GM12875 (cell line): ENCODE measurements around the gene CAPN13.

ENCODE experiments used
- H3K4me3 ChIP-seq: one replicate; pipeline ENCODE4 v1.5.1; 2011; ENCODE audit warnings: low read depth, low read length, control low read depth
- TF ChIP-seq, protein P1 (sequence below): IDR thresholded peaks from 2 replicates; pipeline ENCODE4 v1.5.1; 2011; ENCODE audit warnings: low read depth, mild to moderate bottlenecking, control low read depth, inconsistent platforms, low read length, moderate library complexity, borderline replicate concordance; ENCODE audit not compliant: insufficient read depth

Gene CAPN13

DNA sequence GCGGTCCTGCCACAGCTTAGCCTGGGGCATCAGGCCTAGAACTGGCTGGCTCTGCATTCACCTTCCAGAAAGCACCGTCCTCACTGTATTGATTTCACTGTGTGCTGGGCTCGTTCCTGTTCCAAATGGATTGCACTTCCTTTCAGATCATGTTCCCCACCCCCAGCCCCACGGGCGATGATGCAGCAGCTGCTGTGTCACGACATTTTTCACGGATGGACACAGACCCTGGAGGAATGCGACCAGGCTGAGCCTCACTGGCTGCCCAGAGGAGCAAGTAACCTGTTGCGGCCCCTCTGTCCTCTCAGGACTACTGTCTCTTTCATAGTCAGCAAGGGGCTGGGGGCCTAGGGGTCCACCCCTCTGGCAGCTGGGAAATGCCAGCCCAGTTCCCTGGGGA lies 50.3 kb downstream of the CAPN13 start:
- TF ChIP-seq, protein P1, sequence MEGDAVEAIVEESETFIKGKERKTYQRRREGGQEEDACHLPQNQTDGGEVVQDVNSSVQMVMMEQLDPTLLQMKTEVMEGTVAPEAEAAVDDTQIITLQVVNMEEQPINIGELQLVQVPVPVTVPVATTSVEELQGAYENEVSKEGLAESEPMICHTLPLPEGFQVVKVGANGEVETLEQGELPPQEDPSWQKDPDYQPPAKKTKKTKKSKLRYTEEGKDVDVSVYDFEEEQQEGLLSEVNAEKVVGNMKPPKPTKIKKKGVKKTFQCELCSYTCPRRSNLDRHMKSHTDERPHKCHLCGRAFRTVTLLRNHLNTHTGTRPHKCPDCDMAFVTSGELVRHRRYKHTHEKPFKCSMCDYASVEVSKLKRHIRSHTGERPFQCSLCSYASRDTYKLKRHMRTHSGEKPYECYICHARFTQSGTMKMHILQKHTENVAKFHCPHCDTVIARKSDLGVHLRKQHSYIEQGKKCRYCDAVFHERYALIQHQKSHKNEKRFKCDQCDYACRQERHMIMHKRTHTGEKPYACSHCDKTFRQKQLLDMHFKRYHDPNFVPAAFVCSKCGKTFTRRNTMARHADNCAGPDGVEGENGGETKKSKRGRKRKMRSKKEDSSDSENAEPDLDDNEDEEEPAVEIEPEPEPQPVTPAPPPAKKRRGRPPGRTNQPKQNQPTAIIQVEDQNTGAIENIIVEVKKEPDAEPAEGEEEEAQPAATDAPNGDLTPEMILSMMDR: no peak

DNA sequence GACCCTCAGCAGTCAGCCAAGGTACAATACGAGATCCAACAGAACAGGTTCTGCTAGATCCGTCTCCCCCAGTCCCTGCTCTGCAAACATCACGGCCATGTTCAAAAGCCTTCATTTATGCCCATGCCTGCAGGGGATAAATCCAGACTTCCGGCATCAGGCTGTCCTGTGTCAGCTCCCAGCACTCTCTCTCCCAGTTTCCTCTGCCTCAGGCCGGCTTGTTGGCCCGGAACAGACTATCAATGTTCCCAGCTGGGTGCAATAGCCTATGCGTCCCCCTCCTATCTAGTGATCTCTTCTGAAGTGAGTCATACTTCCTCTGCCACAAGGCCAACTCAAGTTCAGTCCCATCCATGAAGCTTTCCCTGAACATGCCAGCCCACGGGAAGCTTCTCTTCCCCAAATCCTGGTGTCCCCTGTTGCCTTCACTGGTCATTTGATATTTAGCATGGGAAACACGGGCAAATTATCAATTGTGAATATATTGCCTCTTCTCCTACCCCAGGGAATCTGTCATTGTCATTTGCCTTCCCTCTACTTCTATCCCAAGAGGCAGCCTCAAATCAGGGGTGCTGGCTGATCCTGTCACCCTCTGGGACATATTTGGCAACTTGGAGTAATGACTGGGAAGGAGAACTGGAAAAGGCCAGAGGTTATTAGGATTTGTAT lies 51.1 kb downstream of the CAPN13 start:
- no peak overlapping the region for H3K4me3 ChIP-seq
- TF ChIP-seq, protein P1: no peak

More for the DNA sequence above, 50.3 kb downstream of the CAPN13 start:
- no peak overlapping the region for H3K4me3 ChIP-seq

DNA sequence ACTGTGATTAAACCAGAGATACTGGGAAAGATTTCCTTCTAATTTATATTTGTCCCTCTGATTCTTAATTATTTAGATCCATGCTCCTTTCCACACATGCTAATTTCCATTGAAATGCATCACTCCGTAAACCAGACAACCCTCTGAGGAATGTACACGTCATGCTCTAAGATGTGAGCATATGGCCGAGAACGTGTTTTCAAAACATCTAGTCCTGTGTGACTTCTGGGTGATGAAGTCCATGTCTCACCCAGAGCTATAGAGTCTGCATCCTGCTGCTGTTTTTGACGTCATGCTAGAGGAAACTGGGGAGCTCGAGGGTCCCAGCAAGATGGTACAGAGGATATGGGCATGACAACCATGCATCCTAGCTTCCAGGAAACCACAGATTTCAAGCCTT lies 53.6 kb downstream of the CAPN13 start:
- TF ChIP-seq, protein P1: no peak
- H3K4me3 ChIP-seq: no peak overlapping the region

DNA sequence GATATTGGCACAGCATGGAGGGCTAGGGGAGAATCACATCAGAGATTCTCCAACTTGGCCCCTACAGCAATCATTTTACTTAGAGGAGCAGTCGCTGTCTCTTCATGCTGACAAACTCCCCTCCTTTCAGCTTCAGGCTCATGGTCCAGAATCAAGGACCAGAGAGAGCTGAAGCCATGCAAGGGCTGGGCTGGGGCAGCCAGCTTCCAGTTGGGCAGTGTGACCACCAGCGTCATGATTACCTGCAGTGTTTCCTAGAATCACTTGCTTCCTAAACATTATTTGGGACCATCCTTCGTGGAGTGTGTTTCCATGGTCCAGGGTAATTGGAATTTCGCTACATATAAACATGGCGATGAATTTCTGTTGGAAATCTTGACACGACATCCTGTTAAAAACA lies 54.4 kb downstream of the CAPN13 start:
- no peak overlapping the region for H3K4me3 ChIP-seq
- TF ChIP-seq, protein P1: no peak

- TF ChIP-seq, protein P1: no peak
- no peak overlapping the region for H3K4me3 ChIP-seq
These were observed 60.0 kb downstream of the CAPN13 start for GRCh38 chr2:30747206-30747605.

- TF ChIP-seq, protein P1: no peak
- H3K4me3 ChIP-seq: no peak overlapping the region
These were observed 62.4 kb downstream of the CAPN13 start for GRCh38 chr2:30744823-30745222.

GRCh38 chr2:30741576-30741975 lies 65.7 kb downstream of the CAPN13 start:
- TF ChIP-seq, protein P1: no peak
- H3K4me3 ChIP-seq: no peak overlapping the region
